Right lobe of liver (tissue), 6 donors: Measurements from ENCODE around the gene TSEN2. TPM values are rescaled to one million over a fixed set of nuclear protein-coding genes. Genes with fewer than 3 reads are reported as not detected.
"Not testable (repeated sequence)": the region's sequence is repeated elsewhere in the genome, so short reads cannot be mapped to it uniquely, and the experiment has no call there.

ENCODE experiments used
- ATAC-seq, 4 donors: fragments of 200-7000 bp; cut with Tn5 transposase; one replicate each; pipeline ENCODE4 v1.9.1; 2020; ENCODE audit warnings: mild to moderate bottlenecking in 4 of 4, moderate library complexity in 4 of 4
- DNase-seq, 3 donors: peaks; one replicate each; pipeline ENCODE4 v3.0.0-alpha.2; 2020
- H3K27ac ChIP-seq, 3 donors: fragments of 200-600 bp; one replicate each; pipeline ENCODE4 v1.8.0; 2022
- H3K27me3 ChIP-seq, 2 donors: fragments of 200-600 bp; one replicate each; pipeline ENCODE4 v1.8.0; 2022
- H3K36me3 ChIP-seq, 4 donors: fragments of 200-600 bp; sonication (generic) in 1 of 4; one replicate each; pipeline versions ENCODE4 v1.5.1 to v1.8.0; 2017 to 2022; ENCODE audit warnings: control low read depth in 1 of 4
- H3K4me1 ChIP-seq, 4 donors: fragments of 200-600 bp; sonication (generic) in 1 of 4; one replicate each; pipeline versions ENCODE4 v1.5.1 to v1.8.0; 2017 to 2022; ENCODE audit warnings: control low read depth in 1 of 4
- H3K4me3 ChIP-seq, 3 donors: fragments of 200-600 bp; one replicate each; pipeline ENCODE4 v1.8.0; 2022
- H3K9me3 ChIP-seq, 4 donors: fragments of 200-600 bp; sonication (generic) in 1 of 4; one replicate each; pipeline versions ENCODE4 v1.5.1 to v1.8.0; 2017 to 2022; ENCODE audit warnings: control low read depth in 1 of 4
- CTCF ChIP-seq, 4 donors: fragments of 200-600 bp in 3 of 4; fragments of 450-650 bp in 1 of 4; IDR thresholded peaks; one replicate each; pipeline versions ENCODE4 v1.5.1 to v1.8.0; 2016 to 2022; ENCODE audit warnings: antibody characterized with exemption in 4 of 4, mild to moderate bottlenecking in 2 of 4
- POLR2A ChIP-seq: fragments of 450-650 bp; IDR thresholded peaks from one replicate; pipeline ENCODE4 v1.6.1; 2017; ENCODE audit warnings: antibody characterized with exemption, mild to moderate bottlenecking
- WGBS: methylation state at CpG from one replicate; pipeline ENCODE4 v1.1.6; 2018; ENCODE audit warnings: low coverage, low lambda C conversion rate; ENCODE audit not compliant: insufficient coverage; ENCODE audit errors: missing lambda C conversion rate; 5-methylcytosine and 5-hydroxymethylcytosine counted together
- intact Hi-C, 2 donors: fragments of 100-400 bp; cut with DNase I; formaldehyde crosslinking; loops; one replicate each; pipeline versions ENCODE4 v1.11.2 to v1.14.1; 2022
- total RNA-seq, 6 experiments: library from RNA; depleted of rRNA in 2 of 6; stranded (reverse); fragments of >200 nt in 2 of 6; fragmentation: NEBNext Ultra II Directional in 3 of 6; extraction: Animal tissue kit (Norgen Biotek cat#: 25700) in 3 of 6; gene quantifications; one replicate each; pipeline versions ENCODE4 v1.1.0 to v1.2.4, GENCODE V29; 2016 to 2023
- donor health status: DM: no; HTN: yes; CAD: no.
- donor health status: DM: no; HTN: no; CAD: no.
- donor health status: DM: no; HTN: no; CAD: no.
- donor health status: DM: no; HTN: yes; CAD: no.
- donor health status: DM: no; HTN: yes; CAD: no.

The TSEN2 gene
- total RNA-seq, 6 experiments from 2014 or later = 4.7 to 9.2 (median 6.4) TPM

- no peak for ATAC-seq
- Histone ChIP-seq H3K9me3 (no peaks in the 10 kb centered on the region), H3K4me1 (no peaks in the 10 kb centered on the region), H3K27ac (no peak overlapping the region), H3K4me3 (no peak overlapping the region), H3K36me3 (peaks cover 0 to 19% (median 4%) of the 10 kb centered on the region in 4 donors), H3K27me3 (no peaks in the 10 kb centered on the region)
- DNase-seq = no peak
- WGBS = 96% methylated on average over 5 of the region's 5 CpGs
- intact Hi-C loops = no loop called here
- TF ChIP-seq CTCF (IDR thresholded peaks at IDR 0.05) (no peak), POLR2A (no peak)
Measured at GRCh38 chr3:12532182-12532581, 47.9 kb downstream of the TSEN2 start.

GRCh38 chr3:12536423-12536822 is 52.1 kb downstream of the TSEN2 start:
- H3K4me3 ChIP-seq = no peak overlapping the region
- DNase-seq (no peak), ATAC-seq (no peak)
- H3K4me1 ChIP-seq = no peaks in the 10 kb centered on the region
- no peaks in the 10 kb centered on the region for H3K27me3 ChIP-seq
- peaks cover 0 to 8% (median 0%) of the 10 kb centered on the region in 4 donors for H3K36me3 ChIP-seq
- WGBS = 100% methylated on average over 4 of the region's 6 CpGs
- no peaks in the 10 kb centered on the region for H3K9me3 ChIP-seq
- no peak overlapping the region for H3K27ac ChIP-seq
- intact Hi-C loops = no loop called here
- TF ChIP-seq CTCF (IDR thresholded peaks at IDR 0.05) = no peak
- TF ChIP-seq POLR2A = no peak

GRCh38 chr3:12541625-12542024 is 57.3 kb downstream of the TSEN2 start:
- DNase-seq = peak in 1 of 3 donors; percentile 32
- no peaks in the 10 kb centered on the region for H3K9me3 ChIP-seq
- TF ChIP-seq POLR2A (no peak), CTCF (IDR thresholded peaks at IDR 0.05) (peak in 3 of 4 donors; percentile 13 to 34 (median 18))
- H3K27me3 ChIP-seq = no peaks in the 10 kb centered on the region
- H3K4me1 ChIP-seq = no peaks in the 10 kb centered on the region
- 60% methylated on average over 3 of the region's 8 CpGs for WGBS
- H3K36me3 ChIP-seq = no peaks in the 10 kb centered on the region
- peak; percentile 48 to 60 (median 53) for ATAC-seq
- no peak overlapping the region for H3K4me3 ChIP-seq
- intact Hi-C loops = no loop called here
- H3K27ac ChIP-seq = no peak overlapping the region

GRCh38 chr3:12543497-12543896 is 59.2 kb downstream of the TSEN2 start:
- ATAC-seq, H3K27me3 ChIP-seq, H3K4me3 ChIP-seq, H3K4me1 ChIP-seq, DNase-seq, intact Hi-C loops, H3K9me3 ChIP-seq, H3K27ac ChIP-seq, H3K36me3 ChIP-seq: not testable (repeated sequence)
- 90% methylated on average over 12 of the region's 12 CpGs for WGBS

GRCh38 chr3:12544652-12545472 is 60.6 kb downstream of the TSEN2 start:
- ATAC-seq = no peak
- Histone ChIP-seq H3K36me3 (no peaks in the 10 kb centered on the region), H3K27me3 (no peaks in the 10 kb centered on the region), H3K9me3 (no peaks in the 10 kb centered on the region), H3K4me3 (no peak overlapping the region), H3K27ac (no peak overlapping the region), H3K4me1 (no peaks in the 10 kb centered on the region)
- no peak for TF ChIP-seq POLR2A
- no peak for TF ChIP-seq CTCF (IDR thresholded peaks at IDR 0.05)
- intact Hi-C loops = no loop called here
- DNase-seq = no peak
- WGBS = 62% methylated on average over 10 of the region's 11 CpGs
